Fibroblast of skin of left biceps (primary cell): ENCODE measurements around the gene ACSBG1.
"Not testable (repeated sequence)": the region's sequence is repeated elsewhere in the genome, so short reads cannot be mapped to it uniquely, and the experiment has no call there.

ENCODE experiments used
- DNase-seq, 2 experiments: peaks; one replicate each; pipeline ENCODE4 v3.0.0-alpha.2; 2013; ENCODE audit warnings: low read depth in 2 of 2

ACSBG1 gene

GRCh38 chr15:78251136-78251535 lies 16.8 kb upstream of the ACSBG1 start:
- no peak for DNase-seq

- no peak for DNase-seq
These were observed 14.8 kb upstream of the ACSBG1 start for GRCh38 chr15:78249131-78249530.

GRCh38 chr15:78247911-78248310 lies 13.5 kb upstream of the ACSBG1 start:
- no peak for DNase-seq

- not testable (repeated sequence) for DNase-seq
These were observed 11.7 kb upstream of the ACSBG1 start for GRCh38 chr15:78245976-78246620.

GRCh38 chr15:78245392-78245791 lies 11.0 kb upstream of the ACSBG1 start:
- DNase-seq: not testable (repeated sequence)

GRCh38 chr15:78244893-78245292 lies 10.5 kb upstream of the ACSBG1 start:
- DNase-seq: no peak

GRCh38 chr15:78244101-78244500 lies 9.7 kb upstream of the ACSBG1 start:
- DNase-seq: no peak

GRCh38 chr15:78243491-78243941 lies 9.2 kb upstream of the ACSBG1 start:
- DNase-seq: no peak

GRCh38 chr15:78243058-78243457 lies 8.7 kb upstream of the ACSBG1 start:
- no peak for DNase-seq

GRCh38 chr15:78242128-78242527 lies 7.8 kb upstream of the ACSBG1 start:
- DNase-seq: no peak

GRCh38 chr15:78241017-78241416 lies 6.7 kb upstream of the ACSBG1 start:
- DNase-seq: no peak

GRCh38 chr15:78239811-78240210 lies 5.4 kb upstream of the ACSBG1 start:
- no peak for DNase-seq

- no peak for DNase-seq
These were observed 2.8 kb upstream of the ACSBG1 start for GRCh38 chr15:78237146-78237545.

GRCh38 chr15:78236491-78236890 lies 2.1 kb upstream of the ACSBG1 start:
- DNase-seq: no peak

- no peak for DNase-seq
These were observed 869 bp downstream of the ACSBG1 start for GRCh38 chr15:78233496-78233895.

- DNase-seq: no peak
These were observed 1.4 kb downstream of the ACSBG1 start for GRCh38 chr15:78232951-78233350.

- no peak for DNase-seq
These were observed 4.6 kb downstream of the ACSBG1 start for GRCh38 chr15:78229431-78230406.

- DNase-seq: no peak
These were observed 5.9 kb downstream of the ACSBG1 start for GRCh38 chr15:78228356-78228996.

- no peak for DNase-seq
These were observed 8.4 kb downstream of the ACSBG1 start for GRCh38 chr15:78225783-78226541.

GRCh38 chr15:78224023-78224411 lies 10.3 kb downstream of the ACSBG1 start:
- no peak for DNase-seq

GRCh38 chr15:78223396-78224022 lies 10.9 kb downstream of the ACSBG1 start:
- no peak for DNase-seq
